Ascending aorta (tissue), 2 donors: Measurements from ENCODE around the gene FAM131A. TPM values are rescaled to one million over a fixed set of nuclear protein-coding genes. Genes with fewer than 3 reads are reported as not detected.

Experiments used
- DNase-seq, 2 donors: peaks; one replicate each; pipeline ENCODE4 v3.0.0-alpha.2; 2019; ENCODE audit warnings: low spot score in 2 of 2
- H3K27ac ChIP-seq, 2 donors: fragments of 200-600 bp; sonication (generic); one replicate each; pipeline ENCODE4 v1.5.1; 2016 to 2017; ENCODE audit warnings: mild to moderate bottlenecking in 1 of 2
- H3K27me3 ChIP-seq: fragments of 200-600 bp; sonication (generic); one replicate; pipeline ENCODE4 v1.5.1; 2017
- H3K36me3 ChIP-seq, 2 donors: fragments of 200-600 bp; sonication (generic); one replicate each; pipeline ENCODE4 v1.5.1; 2016
- H3K4me1 ChIP-seq, 2 donors: fragments of 200-600 bp; sonication (generic); one replicate each; pipeline ENCODE4 v1.5.1; 2016 to 2017; ENCODE audit warnings: mild to moderate bottlenecking in 1 of 2
- H3K4me3 ChIP-seq, 2 donors: fragments of 200-600 bp; sonication (generic); one replicate each; pipeline ENCODE4 v1.5.1; 2016 to 2017; ENCODE audit warnings: mild to moderate bottlenecking in 1 of 2
- H3K9me3 ChIP-seq, 2 donors: fragments of 200-600 bp; sonication (generic); one replicate each; pipeline ENCODE4 v1.5.1; 2016
- CTCF ChIP-seq, 3 experiments: fragments of 200-600 bp in 2 of 3; fragments of 450-650 bp in 1 of 3; sonication (generic) in 2 of 3; IDR thresholded peaks; one replicate each; pipeline ENCODE4 v1.5.1; 2016 to 2019; ENCODE audit warnings: antibody characterized with exemption in 3 of 3, mild to moderate bottlenecking in 1 of 3, moderate library complexity in 1 of 3
- intact Hi-C: fragments of 100-400 bp; cut with DNase I; formaldehyde crosslinking; loops from one replicate; pipeline ENCODE4 v1.15.1; 2023
- total RNA-seq: library from RNA; depleted of rRNA; stranded (reverse); fragments of >200 nt; gene quantifications from one replicate; pipeline ENCODE4 v1.1.0, GENCODE V29; 2016

FAM131A gene
- total RNA-seq, 1 donor from 2014 or later: 47.7 TPM

- no peak for DNase-seq
- intact Hi-C loops: no loop called here
- H3K27ac ChIP-seq: no peak overlapping the region
- no peaks in the 10 kb centered on the region for H3K4me1 ChIP-seq
- H3K4me3 ChIP-seq: no peak overlapping the region
- no peaks in the 10 kb centered on the region for H3K9me3 ChIP-seq
- no peaks in the 10 kb centered on the region for H3K27me3 ChIP-seq
- no peak for TF ChIP-seq CTCF (IDR thresholded peaks at IDR 0.05)
- peaks cover 4 to 10% of the 10 kb centered on the region in 2 donors for H3K36me3 ChIP-seq
Observed at GRCh38 chr3:184354754-184355153, 17.4 kb downstream of the FAM131A start.

- peaks cover 0 to 2% of the 10 kb centered on the region in 2 donors for H3K4me1 ChIP-seq
- no peak overlapping the region for H3K27ac ChIP-seq
- no peak overlapping the region for H3K4me3 ChIP-seq
- H3K27me3 ChIP-seq: no peaks in the 10 kb centered on the region
- H3K36me3 ChIP-seq: peaks cover 4 to 10% of the 10 kb centered on the region in 2 donors
- no peaks in the 10 kb centered on the region for H3K9me3 ChIP-seq
- no peak for DNase-seq
- no peak for TF ChIP-seq CTCF (IDR thresholded peaks at IDR 0.05)
- intact Hi-C loops: no loop called here
Observed at GRCh38 chr3:184355261-184356040, 18.1 kb downstream of the FAM131A start.

GRCh38 chr3:184357248-184358123 lies 20.1 kb downstream of the FAM131A start:
- H3K9me3 ChIP-seq: no peaks in the 10 kb centered on the region
- intact Hi-C loops: no loop called here

GRCh38 chr3:184358124-184358767 lies 20.8 kb downstream of the FAM131A start:
- Histone ChIP-seq H3K27ac (no peak overlapping the region), H3K9me3 (no peaks in the 10 kb centered on the region), H3K4me3 (no peak overlapping the region), H3K36me3 (peaks cover 4 to 10% of the 10 kb centered on the region in 2 donors), H3K4me1 (peaks cover 0 to 9% of the 10 kb centered on the region in 2 donors), H3K27me3 (no peaks in the 10 kb centered on the region)
- intact Hi-C loops: no loop called here
- no peak for DNase-seq
- TF ChIP-seq CTCF (IDR thresholded peaks at IDR 0.05): no peak

More at GRCh38 chr3:184357248-184358123, 20.1 kb downstream of the FAM131A start:
- no peaks in the 10 kb centered on the region for H3K27me3 ChIP-seq
- H3K4me3 ChIP-seq: no peak overlapping the region
- peaks cover 0 to 9% of the 10 kb centered on the region in 2 donors for H3K4me1 ChIP-seq
- H3K36me3 ChIP-seq: peaks cover 4 to 10% of the 10 kb centered on the region in 2 donors
- DNase-seq: no peak
- H3K27ac ChIP-seq: no peak overlapping the region
- no peak for TF ChIP-seq CTCF (IDR thresholded peaks at IDR 0.05)

- Histone ChIP-seq H3K4me3 (no peak overlapping the region), H3K4me1 (peaks cover 5 to 14% of the 10 kb centered on the region in 2 donors)
- DNase-seq: no peak
Observed at GRCh38 chr3:184358921-184359350, 21.5 kb downstream of the FAM131A start.

More at GRCh38 chr3:184358921-184359350, 21.5 kb downstream of the FAM131A start:
- no peak for TF ChIP-seq CTCF (IDR thresholded peaks at IDR 0.05)
- peaks cover 4 to 10% of the 10 kb centered on the region in 2 donors for H3K36me3 ChIP-seq
- H3K27me3 ChIP-seq: no peaks in the 10 kb centered on the region
- intact Hi-C loops: no loop called here
- H3K9me3 ChIP-seq: no peaks in the 10 kb centered on the region
- H3K27ac ChIP-seq: no peak overlapping the region
